HepG2 (cell line): Measurements from ENCODE around the gene TRMT6. TPM values are rescaled to one million over a fixed set of nuclear protein-coding genes. Genes with fewer than 3 reads are reported as not detected.

ENCODE experiments used
- DMAP1 ChIP-seq: IDR thresholded peaks from 2 replicates; pipeline ENCODE4 v1.6.1; 2016
- HOMEZ ChIP-seq: IDR thresholded peaks from 2 replicates; pipeline ENCODE4 v1.6.1; 2016; ENCODE audit warnings: low read depth
- KMT2A ChIP-seq: sonication (generic); formaldehyde crosslinking; IDR thresholded peaks from 2 replicates; pipeline ENCODE4 v1.4.0; 2020; ENCODE audit warnings: missing genetic modification reagents
- LCORL ChIP-seq, 2 experiments: fragments of 450-650 bp in 1 of 2; sonication (generic) in 1 of 2; formaldehyde crosslinking in 1 of 2; IDR thresholded peaks; 2 replicates each; pipeline versions ENCODE4 v1.5.0 to v1.6.1; 2017 to 2020; ENCODE audit warnings: antibody characterized with exemption in 1 of 2, missing genetic modification reagents in 1 of 2
- SRSF4 ChIP-seq: fragments of 200-400 bp; formaldehyde crosslinking; IDR thresholded peaks from one replicate; pipeline ENCODE4 v1.6.1; 2018; ENCODE audit warnings: mild to moderate bottlenecking, low read depth, low read length, moderate library complexity; ENCODE audit not compliant: poor library complexity, severe bottlenecking
- TMF1 ChIP-seq: sonication (generic); formaldehyde crosslinking; IDR thresholded peaks from 2 replicates; pipeline ENCODE4 v1.8.1; 2022; ENCODE audit warnings: low read depth, missing genetic modification reagents
- ZNF160 ChIP-seq: sonication (generic); formaldehyde crosslinking; IDR thresholded peaks from 2 replicates; pipeline ENCODE4 v1.8.0; 2022; ENCODE audit warnings: mild to moderate bottlenecking, inconsistent platforms, missing genetic modification reagents
- ZNF282 ChIP-seq: fragments of 450-650 bp; IDR thresholded peaks from 2 replicates; pipeline ENCODE4 v1.6.1; 2018; ENCODE audit not compliant: partially characterized antibody
- ZNF292 ChIP-seq: sonication (generic); formaldehyde crosslinking; IDR thresholded peaks from 2 replicates; pipeline ENCODE4 v1.8.1; 2022; ENCODE audit warnings: mild to moderate bottlenecking, low read depth, missing genetic modification reagents, borderline replicate concordance
- ZNF337 ChIP-seq: sonication (generic); formaldehyde crosslinking; IDR thresholded peaks from 2 replicates; pipeline ENCODE4 v1.5.1; 2020; ENCODE audit warnings: missing genetic modification reagents, low read depth, mild to moderate bottlenecking, borderline replicate concordance
- ZNF652 ChIP-seq: IDR thresholded peaks from 2 replicates; pipeline ENCODE4 v1.6.1; 2016; ENCODE audit warnings: low read depth, borderline replicate concordance
- ZNF670 ChIP-seq: sonication (generic); formaldehyde crosslinking; IDR thresholded peaks from 2 replicates; pipeline ENCODE4 v1.8.0; 2022; ENCODE audit warnings: mild to moderate bottlenecking, missing genetic modification reagents, borderline replicate concordance
- ZSCAN29 ChIP-seq: sonication (generic); formaldehyde crosslinking; conservative IDR thresholded peaks from 2 replicates; pipeline ENCODE4 v1.4.0; 2020; ENCODE audit warnings: mild to moderate bottlenecking, missing genetic modification reagents
- polyA plus RNA-seq, 8 experiments: library from polyadenylated mRNA; depleted of rRNA in 3 of 8; stranded (reverse) in 7 of 8; unstranded in 1 of 8; fragments of >200 nt; fragmentation: Illumina TruSeq in 4 of 8; extraction: Trizol in 4 of 8; gene quantifications; 2 replicates each; pipeline versions ENCODE4 v1.2.1 to v1.2.3, GENCODE V29; 2011 to 2016; ENCODE audit warnings: low read depth in 4 of 8, missing spikeins in 1 of 8, mixed read lengths in 1 of 8; ENCODE audit not compliant: insufficient read depth in 1 of 8
- total RNA-seq, 5 experiments: library from RNA; depleted of rRNA; stranded (reverse); fragments of >200 nt; fragmentation: Illumina TruSeq; extraction: Trizol; gene quantifications; 2 replicates each; pipeline ENCODE4 v1.2.3, GENCODE V29; 2016; ENCODE audit warnings: low read depth in 1 of 5
- TF ChIP-seq, protein P1 (sequence below), 2 experiments: sonication (generic) in 1 of 2; formaldehyde crosslinking in 1 of 2; IDR thresholded peaks; 2 replicates each; pipeline versions ENCODE4 v1.4.0 to v1.6.1; 2016 to 2020; ENCODE audit warnings: borderline replicate concordance in 1 of 2, low read depth in 1 of 2, mild to moderate bottlenecking in 1 of 2, missing genetic modification reagents in 1 of 2
- TF ChIP-seq, protein P2 (sequence below): sonication (generic); formaldehyde crosslinking; IDR thresholded peaks from 2 replicates; pipeline ENCODE4 v1.5.1; 2020; ENCODE audit warnings: mild to moderate bottlenecking, moderate library complexity, missing genetic modification reagents
- TF ChIP-seq, protein P3 (sequence below): sonication (generic); formaldehyde crosslinking; IDR thresholded peaks from 2 replicates; pipeline ENCODE4 v1.4.0; 2020; ENCODE audit warnings: missing genetic modification reagents, mild to moderate bottlenecking, borderline replicate concordance

The TRMT6 gene
- total and polyA plus RNA-seq, 2 of the 13 experiments (the other 11 are each of a cell fraction or from before 2014, with no cell fraction given) = 10.5 to 37.8 TPM

- TF ChIP-seq, protein P1, sequence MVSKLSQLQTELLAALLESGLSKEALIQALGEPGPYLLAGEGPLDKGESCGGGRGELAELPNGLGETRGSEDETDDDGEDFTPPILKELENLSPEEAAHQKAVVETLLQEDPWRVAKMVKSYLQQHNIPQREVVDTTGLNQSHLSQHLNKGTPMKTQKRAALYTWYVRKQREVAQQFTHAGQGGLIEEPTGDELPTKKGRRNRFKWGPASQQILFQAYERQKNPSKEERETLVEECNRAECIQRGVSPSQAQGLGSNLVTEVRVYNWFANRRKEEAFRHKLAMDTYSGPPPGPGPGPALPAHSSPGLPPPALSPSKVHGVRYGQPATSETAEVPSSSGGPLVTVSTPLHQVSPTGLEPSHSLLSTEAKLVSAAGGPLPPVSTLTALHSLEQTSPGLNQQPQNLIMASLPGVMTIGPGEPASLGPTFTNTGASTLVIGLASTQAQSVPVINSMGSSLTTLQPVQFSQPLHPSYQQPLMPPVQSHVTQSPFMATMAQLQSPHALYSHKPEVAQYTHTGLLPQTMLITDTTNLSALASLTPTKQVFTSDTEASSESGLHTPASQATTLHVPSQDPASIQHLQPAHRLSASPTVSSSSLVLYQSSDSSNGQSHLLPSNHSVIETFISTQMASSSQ (IDR thresholded peaks at IDR 0.05; ENCODE audit: low read depth) = no peak
- TF ChIP-seq, protein P1 (CRISPR knock-in tag; IDR thresholded peaks at IDR 0.05; ENCODE audit: borderline replicate concordance) = peak; percentile 86; the same call in 1 of the 2 replicates
- TF ChIP-seq ZNF160 (CRISPR knock-in tag) (peak; percentile 89), ZNF652 (CRISPR knock-in tag) (peak; percentile 72; the same call in 1 of the 2 replicates), ZNF337 (CRISPR knock-in tag) (peak; percentile 62; the same call in 1 of the 2 replicates), ZNF292 (CRISPR knock-in tag) (no peak), LCORL (IDR thresholded peaks at IDR 0.05) (peak; percentile 47; the same call in 1 of the 2 replicates), LCORL (CRISPR knock-in tag; IDR thresholded peaks at IDR 0.05) (peak; percentile 78), ZNF670 (CRISPR knock-in tag) (peak; percentile 88; the same call in 1 of the 2 replicates), SRSF4 (no peak), TMF1 (0 out of 2 replicates have a peak, but pooled peaks have one; percentile 71), HOMEZ (CRISPR knock-in tag) (peak; percentile 94), ZNF282 (no peak), ZSCAN29 (CRISPR knock-in tag) (peak; percentile 91; the same call in 1 of the 2 replicates), KMT2A (peak; percentile 99), DMAP1 (CRISPR knock-in tag) (peak; percentile 99)
- TF ChIP-seq, protein P2, sequence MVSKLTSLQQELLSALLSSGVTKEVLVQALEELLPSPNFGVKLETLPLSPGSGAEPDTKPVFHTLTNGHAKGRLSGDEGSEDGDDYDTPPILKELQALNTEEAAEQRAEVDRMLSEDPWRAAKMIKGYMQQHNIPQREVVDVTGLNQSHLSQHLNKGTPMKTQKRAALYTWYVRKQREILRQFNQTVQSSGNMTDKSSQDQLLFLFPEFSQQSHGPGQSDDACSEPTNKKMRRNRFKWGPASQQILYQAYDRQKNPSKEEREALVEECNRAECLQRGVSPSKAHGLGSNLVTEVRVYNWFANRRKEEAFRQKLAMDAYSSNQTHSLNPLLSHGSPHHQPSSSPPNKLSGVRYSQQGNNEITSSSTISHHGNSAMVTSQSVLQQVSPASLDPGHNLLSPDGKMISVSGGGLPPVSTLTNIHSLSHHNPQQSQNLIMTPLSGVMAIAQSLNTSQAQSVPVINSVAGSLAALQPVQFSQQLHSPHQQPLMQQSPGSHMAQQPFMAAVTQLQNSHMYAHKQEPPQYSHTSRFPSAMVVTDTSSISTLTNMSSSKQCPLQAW (CRISPR knock-in tag) = peak; percentile 99
- TF ChIP-seq, protein P3, sequence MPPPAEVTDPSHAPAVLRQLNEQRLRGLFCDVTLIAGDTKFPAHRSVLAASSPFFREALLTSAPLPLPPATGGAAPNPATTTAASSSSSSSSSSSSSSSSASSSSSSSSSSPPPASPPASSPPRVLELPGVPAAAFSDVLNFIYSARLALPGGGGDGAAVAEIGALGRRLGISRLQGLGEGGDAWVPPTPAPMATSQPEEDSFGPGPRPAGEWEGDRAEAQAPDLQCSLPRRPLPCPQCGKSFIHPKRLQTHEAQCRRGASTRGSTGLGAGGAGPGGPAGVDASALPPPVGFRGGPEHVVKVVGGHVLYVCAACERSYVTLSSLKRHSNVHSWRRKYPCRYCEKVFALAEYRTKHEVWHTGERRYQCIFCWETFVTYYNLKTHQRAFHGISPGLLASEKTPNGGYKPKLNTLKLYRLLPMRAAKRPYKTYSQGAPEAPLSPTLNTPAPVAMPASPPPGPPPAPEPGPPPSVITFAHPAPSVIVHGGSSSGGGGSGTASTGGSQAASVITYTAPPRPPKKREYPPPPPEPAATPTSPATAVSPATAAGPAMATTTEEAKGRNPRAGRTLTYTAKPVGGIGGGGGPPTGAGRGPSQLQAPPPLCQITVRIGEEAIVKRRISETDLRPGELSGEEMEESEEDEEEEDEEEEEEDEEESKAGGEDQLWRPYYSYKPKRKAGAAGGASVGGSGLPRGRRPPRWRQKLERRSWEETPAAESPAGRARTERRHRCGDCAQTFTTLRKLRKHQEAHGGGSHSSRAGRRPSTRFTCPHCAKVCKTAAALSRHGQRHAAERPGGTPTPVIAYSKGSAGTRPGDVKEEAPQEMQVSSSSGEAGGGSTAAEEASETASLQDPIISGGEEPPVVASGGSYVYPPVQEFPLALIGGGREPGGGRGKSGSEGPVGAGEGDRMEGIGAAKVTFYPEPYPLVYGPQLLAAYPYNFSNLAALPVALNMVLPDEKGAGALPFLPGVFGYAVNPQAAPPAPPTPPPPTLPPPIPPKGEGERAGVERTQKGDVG (CRISPR knock-in tag) = peak; percentile 95
Measured at GRCh38 chr20:5950271-5951031, at the start of gene TRMT6, which contains the start of gene MCM8 (continued).
